Amniotic epithelial cell (primary cell): Measurements from ENCODE around the gene C2orf66.

Source experiments
- DNase-seq: peaks from one replicate; pipeline ENCODE4 v3.0.0-alpha.2; 2010; ENCODE audit warnings: low read depth

C2orf66 gene

DNA sequence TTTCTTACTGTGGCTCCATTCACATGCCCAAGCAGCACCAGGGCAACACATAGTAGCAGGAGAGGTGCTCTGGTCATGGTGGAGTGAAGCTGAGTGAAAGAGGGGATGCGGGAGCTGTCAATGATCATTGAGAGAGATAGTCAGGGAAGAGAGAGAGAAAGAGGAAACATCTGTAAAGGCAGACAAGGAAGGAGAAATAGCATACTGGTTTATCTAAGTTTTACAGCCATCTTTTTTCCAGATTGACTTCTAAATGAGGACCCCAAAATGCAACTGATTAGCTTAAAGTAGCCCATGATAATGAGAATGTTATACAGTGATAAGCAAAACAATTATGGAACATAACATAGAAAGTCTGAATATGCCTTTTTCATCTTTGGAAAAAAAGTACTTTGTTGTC is at the start of gene C2orf66:
Gene C2orf66, minus strand, starts transcription at position 96 of the 400 bp plus-strand sequence. Its CDS starts 19 bp downstream, at position 77.
- DNase-seq, result no peak

GRCh38 chr2:196854629-196855028 is 45.5 kb upstream of the C2orf66 start:
- DNase-seq, result no peak

GRCh38 chr2:196853301-196854087 is 44.3 kb upstream of the C2orf66 start:
- no peak for DNase-seq

DNA sequence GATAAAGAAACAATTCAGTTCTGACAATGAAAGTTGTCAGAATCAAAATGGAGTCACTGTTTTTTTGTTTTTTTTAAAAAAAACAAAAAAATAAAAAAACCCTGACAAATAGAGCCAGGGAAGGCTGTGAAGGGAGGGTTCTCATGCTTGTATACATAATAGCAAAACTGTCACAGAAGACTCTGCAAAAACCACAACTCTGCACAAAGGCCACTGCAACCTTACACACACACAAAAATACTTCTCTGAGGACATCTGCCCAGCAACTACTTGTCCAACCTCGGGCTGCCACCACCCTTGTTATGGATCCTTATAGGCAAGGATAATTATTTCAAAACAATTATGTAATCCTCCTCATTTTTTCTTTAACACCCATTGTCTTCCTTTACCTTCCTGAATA is 41.9 kb upstream of the C2orf66 start:
- no peak for DNase-seq

- DNase-seq, result peak; percentile 48
Measured at GRCh38 chr2:196849895-196850294, 40.7 kb upstream of the C2orf66 start.

- no peak for DNase-seq
Measured at GRCh38 chr2:196846295-196846694, 37.1 kb upstream of the C2orf66 start.

DNA sequence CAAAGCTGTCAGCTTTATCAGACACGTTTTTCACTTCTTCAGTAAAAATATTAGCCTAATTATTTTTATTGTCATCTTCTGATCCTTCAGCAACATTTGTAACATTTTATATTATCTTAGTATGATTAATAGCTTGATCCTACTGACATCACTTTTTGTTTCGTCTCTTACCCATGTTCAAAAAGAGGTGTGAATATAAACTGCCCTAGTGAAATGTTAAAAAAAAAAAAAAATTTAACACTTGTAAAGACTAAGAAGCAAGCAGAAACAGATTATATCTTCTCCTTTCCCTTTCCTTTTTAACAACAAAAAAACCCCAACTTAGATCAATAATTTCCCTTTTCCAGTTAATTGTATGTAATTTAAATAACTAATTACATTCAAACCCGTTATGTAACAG is 36.2 kb upstream of the C2orf66 start:
- DNase-seq, result no peak

- no peak for DNase-seq
Measured at GRCh38 chr2:196840171-196840570, 31.0 kb upstream of the C2orf66 start.

DNA sequence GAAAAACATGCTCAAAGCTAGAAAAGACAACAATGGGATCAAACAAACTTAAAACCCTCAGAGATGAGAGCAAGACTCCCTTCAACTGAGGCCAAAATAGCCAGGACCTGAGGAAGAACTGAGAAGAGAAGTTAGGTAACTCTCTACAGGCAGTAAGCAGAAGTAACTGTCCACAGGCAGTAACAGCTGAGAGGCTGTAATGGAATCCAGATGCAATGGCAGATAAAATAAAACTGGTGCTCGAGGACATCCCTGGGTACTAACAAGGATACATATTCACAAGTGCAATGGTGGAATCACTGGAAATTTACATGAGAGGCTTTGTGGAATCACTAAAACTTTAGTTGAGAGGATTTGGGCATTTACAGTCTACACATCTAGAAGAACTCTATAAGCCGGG is 30.4 kb upstream of the C2orf66 start:
- no peak for DNase-seq

DNA sequence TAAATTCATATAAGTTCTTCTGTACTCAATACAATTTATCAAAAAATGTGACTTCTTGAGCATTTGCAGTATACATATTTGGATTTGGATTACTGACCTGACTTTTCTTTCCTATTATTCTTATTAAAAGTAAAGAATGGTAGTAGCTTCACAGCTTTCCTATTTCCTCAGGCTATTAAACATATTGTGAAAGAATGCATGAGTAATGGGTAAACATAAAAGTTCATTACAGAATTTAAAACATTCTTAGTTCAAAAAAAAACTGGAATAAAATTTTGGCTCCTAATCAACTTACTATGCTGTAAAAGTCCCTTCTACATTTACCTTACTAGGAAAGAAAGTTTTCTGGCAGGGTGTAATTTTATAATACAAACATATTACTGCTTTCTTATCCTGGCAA is 27.3 kb upstream of the C2orf66 start:
- DNase-seq, result peak; percentile 7

- DNase-seq, result no peak
Measured at GRCh38 chr2:196830701-196831100, 21.5 kb upstream of the C2orf66 start.

- DNase-seq, result no peak
Measured at GRCh38 chr2:196827356-196827755, 18.2 kb upstream of the C2orf66 start.

- peak; percentile 84 for DNase-seq
Measured at GRCh38 chr2:196823750-196824522, 14.8 kb upstream of the C2orf66 start.

DNA sequence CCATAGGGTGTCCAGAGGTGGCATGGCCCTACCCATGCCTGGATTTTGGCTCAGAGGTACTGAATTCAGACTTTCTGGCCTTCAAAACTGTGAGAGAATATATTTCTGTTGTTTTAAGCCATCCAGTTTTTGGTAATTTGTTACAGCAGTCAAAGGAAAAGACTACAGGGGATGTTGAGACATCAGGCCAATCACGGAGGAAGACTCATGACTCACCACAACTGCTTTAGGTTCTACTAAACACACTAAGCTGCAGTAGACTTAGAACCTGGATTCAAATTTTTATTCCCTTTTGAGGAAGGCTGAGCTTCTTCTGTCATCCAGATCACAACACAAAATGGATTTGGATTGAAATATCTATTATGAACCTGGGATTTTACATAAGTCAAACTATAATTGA is 12.0 kb upstream of the C2orf66 start:
- peak; percentile 57 for DNase-seq

- peak; percentile 20 for DNase-seq
Measured at GRCh38 chr2:196808083-196808665, 981 bp downstream of the C2orf66 start.

GRCh38 chr2:196804381-196804780 is 4.8 kb downstream of the C2orf66 start:
- no peak for DNase-seq

DNA sequence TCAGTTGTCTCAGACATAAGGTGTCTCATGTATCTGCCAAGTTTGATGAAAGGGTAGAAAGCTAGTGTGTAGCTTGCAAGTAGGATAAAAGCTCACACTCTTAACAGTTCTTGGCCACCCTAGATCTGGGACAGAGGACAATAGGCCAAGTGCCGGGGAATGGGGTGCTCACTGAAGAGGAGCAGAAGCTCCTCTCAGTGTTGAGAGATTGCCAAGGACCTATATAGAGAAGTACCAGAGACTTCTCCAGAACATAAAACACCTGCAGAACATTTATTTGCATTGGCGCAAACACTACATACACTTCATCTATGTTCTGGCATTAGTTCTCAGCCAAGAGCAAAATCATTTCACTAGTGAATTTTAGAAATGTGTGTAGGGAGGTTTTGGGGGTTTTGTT is 6.8 kb downstream of the C2orf66 start:
- no peak for DNase-seq

DNA sequence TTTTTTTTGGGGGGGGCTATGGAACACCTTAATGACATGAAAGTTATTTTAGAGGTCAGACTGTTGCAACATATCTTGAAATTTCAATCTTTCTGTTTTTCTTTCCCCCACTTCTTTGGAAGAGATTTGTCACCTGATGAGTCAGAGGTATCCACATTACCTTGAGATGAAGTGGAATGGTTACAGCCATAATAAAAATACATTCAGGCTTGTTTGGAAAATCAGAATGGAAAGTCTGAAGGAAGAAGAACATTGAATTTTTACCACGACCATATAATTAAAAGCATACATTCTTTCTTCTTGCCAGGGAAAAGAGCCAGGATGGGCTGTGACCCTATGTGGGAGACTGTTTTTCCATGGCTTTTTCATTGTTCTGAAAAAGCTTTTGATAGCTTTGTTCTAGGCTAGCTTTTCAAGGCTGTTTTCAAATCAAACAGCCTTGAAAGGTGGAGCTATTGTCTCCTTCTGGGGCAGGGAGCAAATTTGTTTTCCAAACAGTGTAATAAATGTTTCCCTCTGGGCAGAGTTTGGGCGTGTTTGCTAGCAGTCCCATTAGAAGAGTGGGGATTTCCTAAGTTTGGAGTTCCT is 7.4 kb downstream of the C2orf66 start:
- no peak for DNase-seq

DNA sequence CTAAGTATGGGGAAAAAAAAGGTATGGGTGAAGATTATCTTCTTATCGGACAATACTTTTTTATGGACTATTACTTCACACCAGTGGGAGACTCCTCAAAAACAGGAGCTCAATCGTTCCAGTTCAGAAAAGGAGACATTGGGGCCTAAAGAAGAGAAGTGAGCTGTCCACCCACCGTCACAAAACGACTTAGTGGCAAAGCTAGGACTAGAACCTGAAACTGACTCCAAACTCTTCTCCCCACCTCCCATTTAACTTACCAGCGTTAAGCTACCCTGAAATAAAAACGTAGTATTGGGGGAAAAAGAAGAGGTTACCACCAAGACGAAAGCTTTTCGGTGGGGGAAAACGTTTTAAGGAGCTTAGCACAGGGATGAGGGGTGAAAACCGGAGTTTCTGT is 10.2 kb downstream of the C2orf66 start:
- DNase-seq, result peak; percentile 9

GRCh38 chr2:196792865-196793264 is 16.3 kb downstream of the C2orf66 start:
- no peak for DNase-seq

DNA sequence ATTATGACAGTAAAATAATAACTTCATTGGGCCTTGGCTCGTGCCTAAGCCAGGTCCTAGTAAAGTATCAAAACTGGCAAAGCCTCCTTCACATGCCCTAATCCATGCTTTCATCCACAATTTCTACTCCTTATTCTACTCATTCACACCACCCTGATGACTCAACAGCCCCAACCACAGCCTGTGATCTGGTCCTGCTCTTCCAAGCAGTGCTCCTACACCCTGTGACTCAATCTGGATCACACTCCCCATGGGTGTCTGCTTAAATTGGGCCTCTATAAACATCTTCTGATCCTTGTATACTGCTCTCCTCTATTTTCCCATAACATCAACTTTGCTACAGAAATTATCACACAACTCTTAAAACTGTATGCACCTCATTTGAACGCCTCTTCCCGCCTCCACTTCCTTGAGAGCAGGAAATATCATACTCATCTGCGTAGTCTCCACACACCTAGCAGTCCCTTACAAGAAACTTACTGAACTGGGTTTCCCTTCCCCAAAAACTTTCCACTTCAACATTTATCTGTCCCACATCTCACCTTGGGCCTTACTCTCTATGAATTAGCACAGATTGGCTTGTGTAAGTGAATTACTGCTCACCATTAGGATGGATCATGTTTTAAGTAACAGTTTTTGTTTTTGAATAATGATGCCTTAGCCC is 25.6 kb downstream of the C2orf66 start:
- peak; percentile 47 for DNase-seq

DNA sequence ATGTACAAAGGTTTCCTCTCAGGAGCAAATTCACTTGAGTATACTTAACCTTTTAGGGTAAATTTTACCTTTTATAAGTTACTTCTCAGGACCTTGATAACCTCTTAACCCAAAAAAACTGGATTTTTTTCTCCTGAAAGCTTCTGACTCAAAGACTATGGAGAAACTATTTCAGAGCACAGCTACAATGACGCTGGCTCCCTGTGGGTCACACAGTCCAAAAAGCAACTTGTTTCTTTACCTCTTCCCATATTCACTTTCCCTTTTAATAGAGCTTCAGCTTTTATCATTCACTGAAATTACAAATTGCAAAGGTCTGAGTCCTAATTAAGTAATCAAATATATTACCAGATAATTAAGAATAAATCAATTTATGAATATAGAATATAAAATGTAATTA is 42.1 kb downstream of the C2orf66 start:
- no peak for DNase-seq
